HepG2 (cell line): ENCODE measurements around the gene IL17C. TPM values are rescaled to one million over a fixed set of nuclear protein-coding genes. Genes with fewer than 3 reads are reported as not detected.
A peak's percentile ranks its signal among the peaks of the same experiment; 100 is the strongest.

Source experiments
- ATAD3A ChIP-seq: sonication (generic); formaldehyde crosslinking; IDR thresholded peaks from 2 replicates; pipeline ENCODE4 v1.4.0; 2020; ENCODE audit warnings: missing genetic modification reagents
- BRD4 ChIP-seq: sonication (generic); formaldehyde crosslinking; IDR thresholded peaks from 2 replicates; pipeline ENCODE4 v1.4.0; 2020; ENCODE audit warnings: missing genetic modification reagents
- CBX2 ChIP-seq, 2 experiments: fragments of 200-600 bp in 1 of 2; sonication (generic); formaldehyde crosslinking in 1 of 2; IDR thresholded peaks; 2 replicates each; pipeline versions ENCODE4 v1.7.0 to v1.8.1; 2018 to 2022; ENCODE audit warnings: low read depth in 2 of 2, low read length in 1 of 2, mild to moderate bottlenecking in 1 of 2, missing genetic modification reagents in 1 of 2
- HMG20A ChIP-seq: IDR thresholded peaks from 2 replicates; pipeline ENCODE4 v1.6.1; 2016; ENCODE audit warnings: borderline replicate concordance
- IRF2 ChIP-seq: IDR thresholded peaks from 2 replicates; pipeline ENCODE4 v1.6.1; 2018; ENCODE audit warnings: missing genetic modification reagents, missing compliant biosample characterization
- KDM5B ChIP-seq: sonication (generic); formaldehyde crosslinking; IDR thresholded peaks from 2 replicates; pipeline ENCODE4 v1.4.0; 2020; ENCODE audit warnings: missing genetic modification reagents, mild to moderate bottlenecking, borderline replicate concordance
- MTA1 ChIP-seq: sonication (generic); formaldehyde crosslinking; IDR thresholded peaks from 2 replicates; pipeline ENCODE4 v1.4.0; 2020; ENCODE audit warnings: missing genetic modification reagents, mild to moderate bottlenecking, borderline replicate concordance
- RBM39 ChIP-seq: fragments of 200-400 bp; formaldehyde crosslinking; IDR thresholded peaks from one replicate; pipeline ENCODE4 v1.6.1; 2018; ENCODE audit warnings: antibody characterized with exemption, mild to moderate bottlenecking, low read depth, low read length; ENCODE audit not compliant: poor library complexity, severe bottlenecking
- YEATS4 ChIP-seq: sonication (generic); formaldehyde crosslinking; IDR thresholded peaks from 2 replicates; pipeline ENCODE4 v1.4.0; 2020; ENCODE audit warnings: missing genetic modification reagents, borderline replicate concordance
- ZNF3 ChIP-seq: IDR thresholded peaks from 2 replicates; pipeline ENCODE4 v1.7.0; 2017; ENCODE audit warnings: inconsistent platforms
- ZNF768 ChIP-seq: sonication (generic); formaldehyde crosslinking; IDR thresholded peaks from 2 replicates; pipeline ENCODE4 v1.4.0; 2020; ENCODE audit warnings: missing genetic modification reagents
- polyA plus RNA-seq, 8 experiments: library from polyadenylated mRNA; depleted of rRNA in 3 of 8; stranded (reverse) in 7 of 8; unstranded in 1 of 8; fragments of >200 nt; fragmentation: Illumina TruSeq in 4 of 8; extraction: Trizol in 4 of 8; gene quantifications; 2 replicates each; pipeline versions ENCODE4 v1.2.1 to v1.2.3, GENCODE V29; 2011 to 2016; ENCODE audit warnings: low read depth in 4 of 8, missing spikeins in 1 of 8, mixed read lengths in 1 of 8; ENCODE audit not compliant: insufficient read depth in 1 of 8
- total RNA-seq, 5 experiments: library from RNA; depleted of rRNA; stranded (reverse); fragments of >200 nt; fragmentation: Illumina TruSeq; extraction: Trizol; gene quantifications; 2 replicates each; pipeline ENCODE4 v1.2.3, GENCODE V29; 2016; ENCODE audit warnings: low read depth in 1 of 5
- TF ChIP-seq, protein P1 (sequence below): sonication (generic); formaldehyde crosslinking; IDR thresholded peaks from 2 replicates; pipeline ENCODE4 v1.8.1; 2023; ENCODE audit warnings: mild to moderate bottlenecking, inconsistent platforms, moderate library complexity, missing genetic modification reagents, borderline replicate concordance
- TF ChIP-seq, protein P2 (sequence below): sonication (generic); formaldehyde crosslinking; IDR thresholded peaks from 2 replicates; pipeline ENCODE4 v1.9.0; 2021; ENCODE audit warnings: missing genetic modification reagents, mild to moderate bottlenecking, borderline replicate concordance
- TF ChIP-seq, protein P3 (sequence below): sonication (generic); formaldehyde crosslinking; IDR thresholded peaks from 2 replicates; pipeline ENCODE4 v1.4.0; 2020; ENCODE audit warnings: mild to moderate bottlenecking, missing genetic modification reagents, borderline replicate concordance
- TF ChIP-seq, protein P4 (sequence below): sonication (generic); formaldehyde crosslinking; IDR thresholded peaks from 2 replicates; pipeline ENCODE4 v1.4.0; 2020; ENCODE audit warnings: mild to moderate bottlenecking, missing genetic modification reagents

IL17C gene
- total and polyA plus RNA-seq, 2 of the 13 experiments (the other 11 are each of a cell fraction or from before 2014, with no cell fraction given) = not detected

- TF ChIP-seq, protein P1, sequence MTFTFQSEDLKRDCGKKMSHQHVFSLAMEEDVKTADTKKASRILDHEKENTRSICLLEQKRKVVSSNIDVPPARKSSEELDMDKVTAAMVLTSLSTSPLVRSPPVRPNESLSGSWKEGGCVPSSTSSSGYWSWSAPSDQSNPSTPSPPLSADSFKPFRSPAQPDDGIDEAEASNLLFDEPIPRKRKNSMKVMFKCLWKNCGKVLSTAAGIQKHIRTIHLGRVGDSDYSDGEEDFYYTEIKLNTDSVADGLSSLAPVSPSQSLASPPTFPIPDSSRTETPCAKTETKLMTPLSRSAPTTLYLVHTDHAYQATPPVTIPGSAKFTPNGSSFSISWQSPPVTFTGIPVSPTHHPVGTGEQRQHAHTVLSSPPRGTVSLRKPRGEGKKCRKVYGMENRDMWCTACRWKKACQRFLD (CRISPR knock-in tag) = no peak
- TF ChIP-seq KDM5B (no peak), ZNF3 (CRISPR knock-in tag) (no peak), IRF2 (peak; percentile 17; the same call in 1 of the 2 replicates), ATAD3A (CRISPR knock-in tag) (no peak), MTA1 (CRISPR knock-in tag) (peak; percentile 40; the same call in 1 of the 2 replicates), YEATS4 (CRISPR knock-in tag) (no peak), CBX2 (IDR thresholded peaks at IDR 0.05; ENCODE audit: low read depth, low read length) (no peak), CBX2 (CRISPR knock-in tag; IDR thresholded peaks at IDR 0.05; ENCODE audit: low read depth) (no peak), HMG20A (no peak), RBM39 (no peak), BRD4 (no peak), ZNF768 (CRISPR knock-in tag) (peak; percentile 18; the same call in 1 of the 2 replicates)
- TF ChIP-seq, protein P2, sequence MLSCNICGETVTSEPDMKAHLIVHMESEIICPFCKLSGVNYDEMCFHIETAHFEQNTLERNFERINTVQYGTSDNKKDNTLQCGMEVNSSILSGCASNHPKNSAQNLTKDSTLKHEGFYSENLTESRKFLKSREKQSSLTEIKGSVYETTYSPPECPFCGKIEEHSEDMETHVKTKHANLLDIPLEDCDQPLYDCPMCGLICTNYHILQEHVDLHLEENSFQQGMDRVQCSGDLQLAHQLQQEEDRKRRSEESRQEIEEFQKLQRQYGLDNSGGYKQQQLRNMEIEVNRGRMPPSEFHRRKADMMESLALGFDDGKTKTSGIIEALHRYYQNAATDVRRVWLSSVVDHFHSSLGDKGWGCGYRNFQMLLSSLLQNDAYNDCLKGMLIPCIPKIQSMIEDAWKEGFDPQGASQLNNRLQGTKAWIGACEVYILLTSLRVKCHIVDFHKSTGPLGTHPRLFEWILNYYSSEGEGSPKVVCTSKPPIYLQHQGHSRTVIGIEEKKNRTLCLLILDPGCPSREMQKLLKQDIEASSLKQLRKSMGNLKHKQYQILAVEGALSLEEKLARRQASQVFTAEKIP = no peak
- TF ChIP-seq, protein P3, sequence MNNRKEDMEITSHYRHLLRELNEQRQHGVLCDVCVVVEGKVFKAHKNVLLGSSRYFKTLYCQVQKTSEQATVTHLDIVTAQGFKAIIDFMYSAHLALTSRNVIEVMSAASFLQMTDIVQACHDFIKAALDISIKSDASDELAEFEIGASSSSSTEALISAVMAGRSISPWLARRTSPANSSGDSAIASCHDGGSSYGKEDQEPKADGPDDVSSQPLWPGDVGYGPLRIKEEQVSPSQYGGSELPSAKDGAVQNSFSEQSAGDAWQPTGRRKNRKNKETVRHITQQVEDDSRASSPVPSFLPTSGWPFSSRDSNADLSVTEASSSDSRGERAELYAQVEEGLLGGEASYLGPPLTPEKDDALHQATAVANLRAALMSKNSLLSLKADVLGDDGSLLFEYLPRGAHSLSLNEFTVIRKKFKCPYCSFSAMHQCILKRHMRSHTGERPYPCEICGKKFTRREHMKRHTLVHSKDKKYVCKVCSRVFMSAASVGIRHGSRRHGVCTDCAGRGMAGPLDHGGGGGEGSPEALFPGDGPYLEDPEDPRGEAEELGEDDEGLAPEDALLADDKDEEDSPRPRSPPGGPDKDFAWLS (CRISPR knock-in tag) = no peak
- TF ChIP-seq, protein P4, sequence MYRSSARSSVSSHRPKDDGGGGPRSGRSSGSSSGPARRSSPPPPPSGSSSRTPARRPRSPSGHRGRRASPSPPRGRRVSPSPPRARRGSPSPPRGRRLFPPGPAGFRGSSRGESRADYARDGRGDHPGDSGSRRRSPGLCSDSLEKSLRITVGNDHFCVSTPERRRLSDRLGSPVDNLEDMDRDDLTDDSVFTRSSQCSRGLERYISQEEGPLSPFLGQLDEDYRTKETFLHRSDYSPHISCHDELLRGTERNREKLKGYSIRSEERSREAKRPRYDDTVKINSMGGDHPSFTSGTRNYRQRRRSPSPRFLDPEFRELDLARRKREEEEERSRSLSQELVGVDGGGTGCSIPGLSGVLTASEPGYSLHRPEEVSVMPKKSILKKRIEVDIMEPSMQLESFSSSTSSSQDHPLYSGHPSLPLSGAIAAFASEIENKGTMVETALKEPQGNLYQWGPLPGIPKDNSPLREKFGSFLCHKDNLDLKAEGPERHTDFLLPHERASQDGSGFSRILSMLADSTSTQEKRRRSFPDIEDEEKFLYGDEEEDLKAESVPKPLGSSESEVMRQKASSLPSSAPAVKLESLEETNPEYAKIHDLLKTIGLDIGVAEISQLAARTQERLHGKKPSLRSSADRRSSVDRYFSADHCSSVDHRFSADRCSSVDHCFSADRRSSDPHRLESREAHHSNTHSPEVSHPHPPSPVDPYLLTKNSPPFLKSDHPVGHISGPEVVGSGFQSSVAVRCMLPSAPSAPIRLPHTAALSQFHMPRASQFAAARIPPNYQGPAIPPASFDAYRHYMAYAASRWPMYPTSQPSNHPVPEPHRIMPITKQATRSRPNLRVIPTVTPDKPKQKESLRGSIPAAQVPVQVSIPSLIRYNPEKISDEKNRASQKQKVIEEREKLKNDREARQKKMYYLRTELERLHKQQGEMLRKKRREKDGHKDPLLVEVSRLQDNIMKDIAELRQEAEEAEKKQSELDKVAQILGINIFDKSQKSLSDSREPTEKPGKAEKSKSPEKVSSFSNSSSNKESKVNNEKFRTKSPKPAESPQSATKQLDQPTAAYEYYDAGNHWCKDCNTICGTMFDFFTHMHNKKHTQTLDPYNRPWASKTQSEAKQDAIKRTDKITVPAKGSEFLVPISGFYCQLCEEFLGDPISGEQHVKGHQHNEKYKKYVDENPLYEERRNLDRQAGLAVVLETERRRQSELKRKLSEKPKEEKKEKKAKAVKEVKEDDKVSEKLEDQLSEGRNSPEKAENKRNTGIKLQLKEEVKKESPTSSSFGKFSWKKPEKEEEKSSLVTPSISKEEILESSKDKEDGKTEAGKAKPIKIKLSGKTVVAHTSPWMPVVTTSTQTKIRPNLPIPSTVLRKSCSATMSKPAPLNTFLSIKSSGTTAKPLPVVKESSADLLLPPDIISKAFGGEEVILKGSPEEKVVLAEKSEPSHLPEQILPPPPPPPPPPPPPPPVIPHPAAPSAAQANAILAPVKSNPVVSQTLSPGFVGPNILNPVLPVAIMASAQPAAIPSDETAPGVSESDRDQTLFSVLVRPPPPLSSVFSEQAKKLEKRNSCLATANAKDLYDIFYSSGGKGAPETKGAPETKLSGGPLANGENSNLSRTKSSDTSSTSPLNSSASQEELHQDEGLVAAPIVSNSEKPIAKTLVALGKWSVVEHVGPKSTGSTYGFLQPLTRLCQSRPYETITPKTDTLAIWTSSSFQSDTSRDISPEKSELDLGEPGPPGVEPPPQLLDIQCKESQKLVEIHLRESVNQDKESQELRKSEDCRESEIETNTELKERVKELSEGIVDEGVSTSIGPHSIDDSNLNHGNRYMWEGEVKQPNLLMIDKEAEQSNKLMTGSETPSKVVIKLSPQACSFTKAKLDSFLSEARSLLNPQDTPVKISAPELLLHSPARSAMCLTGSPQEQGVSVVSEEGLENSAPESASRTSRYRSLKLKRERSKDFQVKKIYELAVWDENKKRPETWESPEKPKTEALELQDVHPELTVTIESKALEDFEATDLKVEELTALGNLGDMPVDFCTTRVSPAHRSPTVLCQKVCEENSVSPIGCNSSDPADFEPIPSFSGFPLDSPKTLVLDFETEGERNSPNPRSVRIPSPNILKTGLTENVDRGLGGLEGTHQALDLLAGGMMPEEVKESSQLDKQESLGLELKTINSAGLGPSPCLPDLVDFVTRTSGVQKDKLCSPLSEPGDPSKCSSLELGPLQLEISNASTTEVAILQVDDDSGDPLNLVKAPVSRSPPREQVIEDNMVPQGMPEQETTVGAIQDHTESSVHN = no peak
Measured at GRCh38 chr16:88685156-88686061, 47.0 kb downstream of the IL17C start (continued).
